ENCODE results near the gene KBTBD3. TPM values are rescaled to one million over a fixed set of nuclear protein-coding genes. Genes with fewer than 3 reads are reported as not detected.

The KBTBD3 gene
- total and polyA plus RNA-seq, 4 donors: 1.0 to 12.4 (median 2.4) TPM

- peaks cover 0 to 3% (median 0%) of the 10 kb centered on the region in 4 donors for H3K27me3 ChIP-seq (ENCODE audit: control insufficient read depth in 4 of 4, insufficient read depth in 4 of 4, low read length in 3 of 4)
- no peak overlapping the region for H3K27ac ChIP-seq (ENCODE audit: low read depth in 1 of 2, low read length in 2 of 2)
- H3K9ac ChIP-seq (ENCODE audit: low read depth in 1 of 2, low read length in 2 of 2): no peak overlapping the region
- H3K4me3 ChIP-seq (ENCODE audit: low read depth in 1 of 3, low read length in 3 of 3): no peak overlapping the region
- H3K9me3 ChIP-seq (ENCODE audit: control insufficient read depth in 4 of 4, low read length in 3 of 4): no peaks in the 10 kb centered on the region
- TF ChIP-seq CTCF (IDR thresholded peaks at IDR 0.05; ENCODE audit: low read depth, low read length, missing input control) (no peak), REST (IDR thresholded peaks at IDR 0.05) (no peak), RXRA (IDR thresholded peaks at IDR 0.05) (no peak), EGR1 (IDR thresholded peaks at IDR 0.05; ENCODE audit: low read depth in 2 of 2) (no peak), NR2F2 (IDR thresholded peaks at IDR 0.05) (no peak)
- no peaks in the 10 kb centered on the region for H3K4me1 ChIP-seq (ENCODE audit: control insufficient read depth in 4 of 4, insufficient read depth in 4 of 4, low read length in 3 of 4)
- no peak for DNase-seq (ENCODE audit: low spot score)
- no peaks in the 10 kb centered on the region for H3K36me3 ChIP-seq (ENCODE audit: control insufficient read depth in 4 of 4, insufficient read depth in 3 of 4, low read depth in 1 of 4, low read length in 3 of 4)
- 48% methylated on average over 6 of the region's 6 CpGs for WGBS
These were observed 44.6 kb upstream of the KBTBD3 start for GRCh38 chr11:106121570-106122320.

GRCh38 chr11:106105986-106106385, 28.8 kb upstream of the KBTBD3 start:
- no peak overlapping the region for H3K27ac ChIP-seq (ENCODE audit: low read depth in 1 of 2, low read length in 2 of 2)
- H3K9ac ChIP-seq (ENCODE audit: low read depth in 1 of 2, low read length in 2 of 2): no peak overlapping the region
- WGBS: 85% methylated on average over 6 of the region's 6 CpGs
- no peaks in the 10 kb centered on the region for H3K4me1 ChIP-seq (ENCODE audit: control insufficient read depth in 4 of 4, insufficient read depth in 4 of 4, low read length in 3 of 4)
- H3K36me3 ChIP-seq (ENCODE audit: control insufficient read depth in 4 of 4, insufficient read depth in 3 of 4, low read depth in 1 of 4, low read length in 3 of 4): no peaks in the 10 kb centered on the region
- no peak for DNase-seq (ENCODE audit: low spot score)
- no peak overlapping the region for H3K4me3 ChIP-seq (ENCODE audit: low read depth in 1 of 3, low read length in 3 of 3)
- no peaks in the 10 kb centered on the region for H3K9me3 ChIP-seq (ENCODE audit: control insufficient read depth in 4 of 4, low read length in 3 of 4)
- no peaks in the 10 kb centered on the region for H3K27me3 ChIP-seq (ENCODE audit: control insufficient read depth in 4 of 4, insufficient read depth in 4 of 4, low read length in 3 of 4)
- TF ChIP-seq FOXA1 (IDR thresholded peaks at IDR 0.05) (no peak), JUND (IDR thresholded peaks at IDR 0.05) (no peak), RXRA (IDR thresholded peaks at IDR 0.05) (no peak), CTCF (IDR thresholded peaks at IDR 0.05; ENCODE audit: low read depth, low read length, missing input control) (no peak), MAX (IDR thresholded peaks at IDR 0.05) (no peak), HNF4A (conservative IDR thresholded peaks at IDR 0.05) (no peak), HNF4G (IDR thresholded peaks at IDR 0.05) (no peak), GABPA (IDR thresholded peaks at IDR 0.05 in 1 of 2, conservative IDR thresholded peaks at IDR 0.05 in 1 of 2) (no peak), FOXA2 (IDR thresholded peaks at IDR 0.05) (no peak), NR2F2 (IDR thresholded peaks at IDR 0.05) (no peak), RAD21 (IDR thresholded peaks at IDR 0.05) (no peak), YY1 (IDR thresholded peaks at IDR 0.05) (no peak), ATF3 (IDR thresholded peaks at IDR 0.05) (no peak), TAF1 (conservative IDR thresholded peaks at IDR 0.05) (no peak), SP1 (IDR thresholded peaks at IDR 0.05) (no peak), REST (IDR thresholded peaks at IDR 0.05) (no peak), ZBTB33 (IDR thresholded peaks at IDR 0.05) (no peak)

Measured in liver (tissue), 9 donors.